Stimulated activated CD4-positive, alpha-beta T cell treated with anti-CD3 and anti-CD28 coated beads, Interleukin-2, amount 100 ng/mL, for 48 hours (primary cell): ENCODE data around the gene GSK3B.

Experiments
- DNase-seq, 2 donors: peaks; one replicate each; pipeline ENCODE4 v3.0.0-alpha.2; 2020

GSK3B gene

GRCh38 chr3:119864476-119864875 lies 229.8 kb downstream of the GSK3B start:
- DNase-seq, result no peak

GRCh38 chr3:119862616-119863015 lies 231.6 kb downstream of the GSK3B start:
- DNase-seq, result no peak

GRCh38 chr3:119861681-119862080 lies 232.6 kb downstream of the GSK3B start:
- DNase-seq, result no peak

- no peak for DNase-seq
Observed at GRCh38 chr3:119859728-119860127, 234.5 kb downstream of the GSK3B start.

DNA sequence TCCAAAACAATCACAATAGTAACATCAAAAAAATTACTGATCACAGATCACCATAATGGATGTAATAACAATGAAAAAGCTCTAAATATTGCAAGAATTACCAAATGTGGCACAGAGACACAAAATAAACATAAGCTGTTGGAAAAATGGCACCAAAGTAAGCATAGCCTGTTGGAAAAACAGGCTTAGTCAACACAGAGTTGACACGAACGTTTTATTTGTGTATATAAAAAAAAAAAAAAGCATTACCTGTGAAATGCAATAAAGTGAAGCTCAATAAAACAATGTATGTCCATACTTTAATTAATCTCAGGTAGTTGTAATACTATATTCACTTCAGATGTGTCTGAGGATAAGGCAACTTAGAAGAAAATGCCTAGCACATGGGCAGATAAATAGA lies 235.3 kb downstream of the GSK3B start:
- DNase-seq, result no peak

- no peak for DNase-seq
Observed at GRCh38 chr3:119856695-119857094, 237.6 kb downstream of the GSK3B start.

GRCh38 chr3:119849126-119849525 lies 245.1 kb downstream of the GSK3B start:
- DNase-seq, result no peak

DNA sequence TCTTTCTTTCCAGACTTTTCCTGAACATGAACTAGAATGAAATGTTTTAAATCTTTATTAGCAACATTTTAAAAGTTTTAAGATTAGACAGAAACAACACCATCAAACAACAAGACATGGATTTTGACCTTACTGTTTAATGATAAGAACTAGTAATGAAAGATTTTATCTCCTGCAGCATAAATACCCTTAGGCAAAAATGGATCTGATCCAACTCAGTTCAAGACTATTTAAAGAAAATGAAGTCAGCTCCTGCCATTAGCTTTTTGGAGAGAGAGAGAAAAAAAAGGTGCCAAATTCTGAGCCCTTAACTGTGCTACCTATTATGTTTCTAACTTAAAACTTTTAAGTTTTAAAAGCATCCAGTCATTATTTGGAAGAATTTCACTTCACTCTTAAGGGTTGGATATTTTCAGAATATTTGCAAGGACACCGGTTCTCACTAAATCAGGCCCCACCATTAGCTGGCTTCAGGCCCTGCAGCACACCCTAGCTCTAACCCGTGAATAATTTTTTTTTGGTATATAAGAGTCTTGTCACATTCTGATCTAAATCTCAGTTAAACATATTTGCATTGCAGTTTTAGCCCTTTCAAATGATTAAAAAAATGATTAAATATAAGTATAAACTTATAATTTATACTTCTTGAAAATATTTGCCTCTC lies 252.3 kb downstream of the GSK3B start:
- DNase-seq, result no peak

GRCh38 chr3:119835556-119835955 lies 258.7 kb downstream of the GSK3B start:
- DNase-seq, result no peak

DNA sequence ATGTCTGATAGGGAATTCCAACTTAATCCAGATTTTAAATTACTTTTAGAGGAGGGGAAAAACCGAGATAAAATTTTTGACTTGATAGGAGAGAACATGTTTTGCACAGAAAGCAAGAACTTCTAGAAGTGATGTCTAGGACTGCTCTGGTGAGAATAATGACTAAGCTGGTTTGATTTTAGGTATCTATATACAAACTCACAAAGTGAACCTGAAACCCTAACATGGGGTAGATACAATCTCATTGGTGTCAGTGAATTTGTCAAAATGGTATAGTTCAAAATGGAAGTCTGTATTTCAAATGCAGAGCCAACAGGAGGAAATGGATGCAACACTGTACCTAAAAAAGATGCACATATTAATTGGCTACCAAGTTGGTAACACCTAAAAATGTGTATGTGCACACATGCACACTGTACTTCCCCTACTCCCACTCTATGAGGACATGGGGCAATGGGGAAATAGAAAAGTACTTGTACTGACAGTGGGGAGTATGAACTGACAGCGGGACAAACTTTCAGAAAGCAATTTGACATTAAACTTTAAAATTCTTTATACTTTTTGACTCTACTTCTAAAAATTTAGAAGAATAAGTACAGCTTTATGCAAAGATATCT lies 259.4 kb downstream of the GSK3B start:
- no peak for DNase-seq

DNA sequence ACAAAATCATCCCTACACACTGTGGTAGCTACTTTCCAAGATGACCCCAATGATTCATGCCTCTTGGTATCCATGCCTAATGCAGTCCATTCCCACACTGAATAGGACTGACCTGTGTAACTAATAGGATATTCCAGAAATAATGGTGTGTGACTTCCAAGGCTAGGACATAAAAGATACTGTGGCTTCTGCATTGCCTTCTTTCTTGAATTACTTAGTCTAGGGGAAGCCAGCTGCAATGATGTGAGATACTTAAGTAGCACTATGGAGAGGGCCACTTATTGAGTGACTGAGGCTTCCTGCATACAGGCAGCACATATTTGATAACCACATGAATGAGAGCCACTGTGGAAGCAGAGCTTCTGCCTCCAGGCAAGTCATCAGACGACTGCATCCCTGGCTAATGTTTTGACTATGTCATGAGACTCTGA lies 262.3 kb downstream of the GSK3B start:
- no peak for DNase-seq

- no peak for DNase-seq
Observed at GRCh38 chr3:119831022-119831421, 263.2 kb downstream of the GSK3B start.

GRCh38 chr3:119829420-119829819 lies 264.8 kb downstream of the GSK3B start:
- no peak for DNase-seq

GRCh38 chr3:119826711-119827608 lies 267.3 kb downstream of the GSK3B start:
- no peak for DNase-seq

DNA sequence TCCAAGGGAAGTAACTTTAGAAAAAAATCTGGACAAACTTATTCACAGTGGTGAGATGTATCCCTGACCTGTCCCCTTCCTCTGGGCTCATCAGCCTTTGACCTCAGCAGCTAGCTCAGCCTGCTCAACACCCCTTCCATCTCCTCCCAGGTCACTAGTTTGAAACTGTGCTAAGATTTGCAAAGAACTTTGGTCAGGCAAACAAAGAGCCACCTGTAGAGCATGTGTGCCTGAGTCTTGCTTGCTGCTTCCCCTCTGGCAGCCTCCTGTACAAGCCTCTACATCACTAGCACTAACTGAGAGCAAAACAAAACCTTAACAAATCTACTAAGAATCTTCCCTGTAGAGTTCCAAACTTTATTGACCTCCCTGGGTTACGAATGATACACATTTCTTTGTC lies 268.4 kb downstream of the GSK3B start:
- DNase-seq, result no peak

- DNase-seq, result no peak
Observed at GRCh38 chr3:119819806-119820205, 274.4 kb downstream of the GSK3B start.

DNA sequence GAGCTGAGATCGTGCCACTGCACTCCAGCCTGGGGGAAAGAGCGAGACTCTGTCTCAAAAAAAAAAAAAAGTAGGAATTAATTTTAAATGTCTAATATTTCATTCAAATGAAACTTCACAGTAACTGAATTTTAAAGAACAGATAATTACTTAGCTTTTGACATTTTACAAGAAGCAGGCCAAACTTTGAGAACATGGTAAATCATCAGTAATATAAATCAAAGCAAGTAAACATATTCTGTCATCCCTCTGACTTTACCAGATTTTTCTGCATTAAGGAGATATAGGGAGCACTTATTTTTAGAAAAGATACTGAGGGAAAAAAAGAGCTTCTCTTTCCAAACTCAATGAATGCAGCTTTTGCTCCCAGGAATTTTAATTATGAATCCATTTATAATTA lies 275.3 kb downstream of the GSK3B start:
- no peak for DNase-seq

GRCh38 chr3:119817583-119818363 lies 276.5 kb downstream of the GSK3B start:
- DNase-seq, result no peak

DNA sequence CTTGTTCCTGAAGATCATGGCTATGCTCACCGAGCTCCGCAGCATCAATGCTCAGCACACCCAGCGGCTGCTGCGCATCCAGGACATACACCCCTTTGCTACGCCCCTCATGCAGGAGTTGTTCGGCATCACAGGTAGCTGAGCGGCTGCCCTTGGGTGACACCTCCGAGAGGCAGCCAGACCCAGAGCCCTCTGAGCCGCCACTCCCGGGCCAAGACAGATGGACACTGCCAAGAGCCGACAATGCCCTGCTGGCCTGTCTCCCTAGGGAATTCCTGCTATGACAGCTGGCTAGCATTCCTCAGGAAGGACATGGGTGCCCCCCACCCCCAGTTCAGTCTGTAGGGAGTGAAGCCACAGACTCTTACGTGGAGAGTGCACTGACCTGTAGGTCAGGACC lies 277.2 kb downstream of the GSK3B start:
- no peak for DNase-seq

- DNase-seq, result no peak
Observed at GRCh38 chr3:119815716-119816115, 278.5 kb downstream of the GSK3B start.

GRCh38 chr3:119812491-119813058 lies 281.7 kb downstream of the GSK3B start:
- no peak for DNase-seq

GRCh38 chr3:119810018-119810435 lies 284.2 kb downstream of the GSK3B start:
- peak; percentile 34 to 52 for DNase-seq
